ENCODE results near the gene ABCC9. TPM values are rescaled to one million over a fixed set of nuclear protein-coding genes. Genes with fewer than 3 reads are reported as not detected.
"Not testable (repeated sequence)": the region's sequence is repeated elsewhere in the genome, so short reads cannot be mapped to it uniquely, and the experiment has no call there.

ABCC9 gene
- total RNA-seq, 1 donor from 2014 or later, result 0.17 TPM

DNA sequence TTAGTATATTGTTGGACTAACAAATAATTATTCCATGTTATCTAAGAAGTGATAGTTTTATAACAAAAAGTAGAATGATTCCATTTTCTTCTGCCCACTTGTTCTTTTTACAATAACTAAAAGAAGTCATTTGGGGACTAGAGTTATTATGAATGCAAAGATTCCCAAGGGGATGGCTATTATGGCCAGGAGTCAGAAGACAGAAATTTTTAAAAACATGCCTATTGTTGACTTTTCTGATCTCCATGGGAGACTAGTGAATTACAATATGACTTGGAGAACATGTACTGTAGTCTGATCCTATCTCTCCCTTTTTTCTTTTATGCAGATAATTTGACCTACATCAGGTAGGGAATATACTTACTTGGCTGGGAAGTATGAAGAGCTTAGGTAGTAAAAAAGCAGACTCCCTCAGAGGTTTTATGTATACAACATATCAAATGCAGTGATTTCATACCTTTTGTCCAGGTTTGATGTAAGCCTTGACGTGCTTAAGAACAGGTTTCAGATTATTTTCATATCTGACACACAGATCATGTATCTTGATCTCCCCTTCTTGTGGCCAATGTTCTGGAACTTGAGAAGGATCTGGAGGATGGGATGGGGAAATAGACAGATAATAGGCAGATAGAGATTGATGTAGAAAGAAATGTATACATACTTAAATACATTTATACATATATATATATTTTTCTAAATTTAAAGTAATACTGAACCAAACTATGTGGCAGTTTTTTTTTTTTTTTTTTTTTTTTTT is 125.7 kb downstream of the ABCC9 start:
- no peaks in the 10 kb centered on the region for H3K27me3 ChIP-seq (ENCODE audit: control insufficient read depth, insufficient read depth, low read length)
- no peak overlapping the region for H3K4me3 ChIP-seq (ENCODE audit: low read depth, low read length)
- H3K36me3 ChIP-seq (ENCODE audit: control insufficient read depth, insufficient read depth, low read length), result no peaks in the 10 kb centered on the region
- no peak for DNase-seq (ENCODE audit: low read depth)
- TF ChIP-seq, protein P1, sequence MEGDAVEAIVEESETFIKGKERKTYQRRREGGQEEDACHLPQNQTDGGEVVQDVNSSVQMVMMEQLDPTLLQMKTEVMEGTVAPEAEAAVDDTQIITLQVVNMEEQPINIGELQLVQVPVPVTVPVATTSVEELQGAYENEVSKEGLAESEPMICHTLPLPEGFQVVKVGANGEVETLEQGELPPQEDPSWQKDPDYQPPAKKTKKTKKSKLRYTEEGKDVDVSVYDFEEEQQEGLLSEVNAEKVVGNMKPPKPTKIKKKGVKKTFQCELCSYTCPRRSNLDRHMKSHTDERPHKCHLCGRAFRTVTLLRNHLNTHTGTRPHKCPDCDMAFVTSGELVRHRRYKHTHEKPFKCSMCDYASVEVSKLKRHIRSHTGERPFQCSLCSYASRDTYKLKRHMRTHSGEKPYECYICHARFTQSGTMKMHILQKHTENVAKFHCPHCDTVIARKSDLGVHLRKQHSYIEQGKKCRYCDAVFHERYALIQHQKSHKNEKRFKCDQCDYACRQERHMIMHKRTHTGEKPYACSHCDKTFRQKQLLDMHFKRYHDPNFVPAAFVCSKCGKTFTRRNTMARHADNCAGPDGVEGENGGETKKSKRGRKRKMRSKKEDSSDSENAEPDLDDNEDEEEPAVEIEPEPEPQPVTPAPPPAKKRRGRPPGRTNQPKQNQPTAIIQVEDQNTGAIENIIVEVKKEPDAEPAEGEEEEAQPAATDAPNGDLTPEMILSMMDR (IDR thresholded peaks at IDR 0.05; ENCODE audit: insufficient read depth, low read length, poor library complexity, severe bottlenecking), result no peak

DNA sequence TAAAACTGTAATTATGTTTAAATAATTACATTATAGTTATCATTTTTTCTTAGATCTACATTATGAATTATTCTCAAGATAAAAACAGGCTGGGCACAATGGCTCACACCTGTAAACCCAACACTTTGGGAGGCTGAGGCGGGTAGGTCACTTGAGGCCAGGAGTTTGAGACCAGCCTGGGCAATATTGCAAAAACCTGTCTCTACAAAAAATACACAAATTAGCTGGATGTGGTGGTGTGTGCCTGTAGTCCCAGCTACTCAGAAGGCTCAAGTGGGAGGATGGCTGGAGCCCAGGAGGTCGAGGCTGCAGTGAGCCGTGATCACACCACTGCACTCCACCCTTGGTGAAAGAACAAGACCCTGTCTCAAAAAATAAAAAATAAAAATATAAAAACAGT is 126.4 kb downstream of the ABCC9 start:
- TF ChIP-seq, protein P1 (IDR thresholded peaks at IDR 0.05; ENCODE audit: insufficient read depth, low read length, poor library complexity, severe bottlenecking), result no peak
- no peaks in the 10 kb centered on the region for H3K27me3 ChIP-seq (ENCODE audit: control insufficient read depth, insufficient read depth, low read length)
- H3K36me3 ChIP-seq (ENCODE audit: control insufficient read depth, insufficient read depth, low read length), result no peaks in the 10 kb centered on the region

DNA sequence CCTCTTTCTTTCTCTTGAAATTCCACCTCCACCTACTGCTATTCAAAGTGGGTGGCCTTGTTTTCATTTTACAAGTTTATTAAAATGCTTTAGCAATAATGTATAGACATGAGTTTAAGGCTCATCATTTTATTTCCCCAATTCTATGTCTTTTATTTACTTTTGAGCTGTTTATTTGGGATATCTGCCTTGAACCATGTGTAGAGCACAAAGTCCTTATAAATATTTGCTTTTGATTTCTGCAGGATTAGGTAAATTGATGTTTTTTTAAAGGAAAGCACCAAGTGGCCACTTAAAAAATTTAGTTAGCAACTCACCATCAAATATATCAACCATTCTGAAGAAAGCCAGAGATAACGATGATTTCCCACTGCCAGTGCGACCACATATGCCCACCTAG is 126.9 kb downstream of the ABCC9 start:
- TF ChIP-seq, protein P1 (IDR thresholded peaks at IDR 0.05; ENCODE audit: insufficient read depth, low read length, poor library complexity, severe bottlenecking), result no peak
- Histone ChIP-seq H3K36me3 (ENCODE audit: control insufficient read depth, insufficient read depth, low read length) (no peaks in the 10 kb centered on the region), H3K4me3 (ENCODE audit: low read depth, low read length) (no peak overlapping the region), H3K27me3 (ENCODE audit: control insufficient read depth, insufficient read depth, low read length) (no peaks in the 10 kb centered on the region)
- no peak for DNase-seq (ENCODE audit: low read depth)

More for the DNA sequence above, 126.4 kb downstream of the ABCC9 start:
- no peak for DNase-seq (ENCODE audit: low read depth)
- no peak overlapping the region for H3K4me3 ChIP-seq (ENCODE audit: low read depth, low read length)

DNA sequence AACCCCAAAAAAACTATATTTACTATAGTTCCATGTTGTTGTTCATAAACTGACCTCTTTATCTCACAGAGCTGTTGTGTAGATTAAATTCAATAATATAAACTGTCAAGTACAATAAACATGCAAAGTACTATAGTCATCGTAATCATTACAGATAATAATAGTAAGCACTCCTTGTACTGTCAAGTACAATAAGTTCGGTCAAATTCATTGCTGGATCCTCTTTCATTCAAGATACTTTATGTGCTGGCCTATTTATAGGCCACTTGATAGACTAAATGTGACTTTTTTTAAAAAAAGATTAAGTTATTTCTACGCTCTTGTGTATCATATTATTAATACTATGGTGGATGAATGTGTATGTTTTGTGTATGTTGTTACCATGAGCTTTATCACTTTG is 127.5 kb downstream of the ABCC9 start:
- no peak for DNase-seq (ENCODE audit: low read depth)
- TF ChIP-seq, protein P1 (IDR thresholded peaks at IDR 0.05; ENCODE audit: insufficient read depth, low read length, poor library complexity, severe bottlenecking), result no peak
- Histone ChIP-seq H3K27me3 (ENCODE audit: control insufficient read depth, insufficient read depth, low read length) (no peaks in the 10 kb centered on the region), H3K4me3 (ENCODE audit: low read depth, low read length) (no peak overlapping the region), H3K36me3 (ENCODE audit: control insufficient read depth, insufficient read depth, low read length) (no peaks in the 10 kb centered on the region)

DNA sequence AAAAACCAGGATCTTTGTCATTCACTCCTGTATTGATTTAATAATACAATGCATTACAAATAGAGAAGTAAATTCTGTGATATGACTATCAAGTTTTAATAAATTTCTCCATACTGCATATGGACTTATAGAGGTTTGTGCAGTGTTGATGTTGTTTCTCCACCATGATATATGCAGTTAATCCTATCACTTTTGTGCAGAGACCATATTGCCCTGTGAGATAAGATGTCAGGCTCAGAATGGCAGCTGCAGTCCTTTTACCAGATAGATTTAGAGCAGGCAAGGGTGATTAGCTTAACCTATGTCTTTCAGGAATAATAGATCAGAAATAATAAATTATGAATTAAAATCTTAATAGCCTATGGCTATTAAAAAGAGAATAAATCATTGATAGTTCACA is 128.1 kb downstream of the ABCC9 start:
- Histone ChIP-seq H3K27me3 (ENCODE audit: control insufficient read depth, insufficient read depth, low read length) (no peaks in the 10 kb centered on the region), H3K36me3 (ENCODE audit: control insufficient read depth, insufficient read depth, low read length) (no peaks in the 10 kb centered on the region), H3K4me3 (ENCODE audit: low read depth, low read length) (no peak overlapping the region)
- TF ChIP-seq, protein P1 (IDR thresholded peaks at IDR 0.05; ENCODE audit: insufficient read depth, low read length, poor library complexity, severe bottlenecking), result no peak
- DNase-seq (ENCODE audit: low read depth), result no peak

DNA sequence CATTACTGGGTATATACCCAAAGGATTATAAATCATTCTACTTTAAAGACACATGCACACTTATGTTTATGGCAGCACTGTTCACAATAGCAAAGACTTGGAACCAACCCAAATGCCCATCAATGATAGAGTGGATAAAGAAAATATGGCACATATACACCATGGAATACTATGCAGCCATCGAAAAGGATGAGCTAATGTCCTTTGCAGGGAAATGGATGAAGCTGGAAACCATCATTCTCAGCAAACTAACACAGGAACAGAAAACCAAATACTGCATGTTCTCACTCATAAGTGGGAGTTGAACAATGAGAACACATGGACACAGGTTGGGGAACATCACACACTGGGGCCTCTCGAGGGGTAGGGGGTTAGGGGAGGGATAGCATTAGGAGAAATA is 128.9 kb downstream of the ABCC9 start:
- not testable (repeated sequence) for H3K4me3 ChIP-seq (ENCODE audit: low read depth, low read length); DNase-seq (ENCODE audit: low read depth)

More for the DNA sequence above, 128.9 kb downstream of the ABCC9 start:
- H3K27me3 ChIP-seq (ENCODE audit: control insufficient read depth, insufficient read depth, low read length); H3K36me3 ChIP-seq (ENCODE audit: control insufficient read depth, insufficient read depth, low read length): not testable (repeated sequence)

All from kidney epithelial cell (primary cell).